ENCODE results near the gene P2RX1.
"Not testable (repeated sequence)": the region's sequence is repeated elsewhere in the genome, so short reads cannot be mapped to it uniquely, and the experiment has no call there.

The P2RX1 gene

DNA sequence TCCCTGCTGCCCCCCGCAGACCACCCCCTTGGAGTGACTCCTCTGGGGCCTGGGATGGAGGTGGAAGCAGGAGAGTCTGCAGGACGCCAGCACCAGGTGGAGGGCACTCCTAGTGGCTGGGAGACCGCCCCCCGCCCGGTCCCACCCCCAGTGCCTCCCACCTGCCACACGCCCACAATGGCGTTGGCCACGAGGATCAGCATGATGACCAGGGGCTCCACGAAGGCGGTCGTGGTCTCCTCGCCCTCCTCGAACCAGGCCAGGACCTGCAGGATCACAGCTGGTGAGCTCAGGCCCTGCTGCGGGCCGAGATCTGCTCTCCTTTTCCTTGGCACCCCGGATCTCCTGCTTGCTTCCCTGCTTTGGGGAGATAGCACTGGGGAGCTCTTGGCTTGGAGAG is 35.2 kb upstream of the P2RX1 start:
- no peak for DNase-seq

DNA sequence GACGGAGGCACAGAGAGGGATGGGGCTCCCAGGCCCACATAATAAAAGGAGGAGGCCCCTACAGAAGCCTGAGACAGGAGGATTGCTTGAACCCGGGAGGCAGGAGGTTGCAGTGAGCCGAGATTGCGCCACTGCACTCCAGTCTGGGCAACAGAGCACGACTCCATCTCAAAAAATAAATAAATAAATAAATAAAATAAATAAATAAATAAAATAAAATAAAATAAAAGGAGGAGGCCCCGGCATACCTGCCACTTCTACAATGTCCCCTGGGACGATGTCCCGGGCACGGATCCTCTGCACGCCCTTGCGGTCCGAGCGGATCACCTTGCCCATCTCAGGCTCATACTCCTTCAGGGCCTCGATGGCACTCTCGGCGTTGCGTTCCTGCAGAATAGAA is 34.7 kb upstream of the P2RX1 start:
- no peak for DNase-seq

DNA sequence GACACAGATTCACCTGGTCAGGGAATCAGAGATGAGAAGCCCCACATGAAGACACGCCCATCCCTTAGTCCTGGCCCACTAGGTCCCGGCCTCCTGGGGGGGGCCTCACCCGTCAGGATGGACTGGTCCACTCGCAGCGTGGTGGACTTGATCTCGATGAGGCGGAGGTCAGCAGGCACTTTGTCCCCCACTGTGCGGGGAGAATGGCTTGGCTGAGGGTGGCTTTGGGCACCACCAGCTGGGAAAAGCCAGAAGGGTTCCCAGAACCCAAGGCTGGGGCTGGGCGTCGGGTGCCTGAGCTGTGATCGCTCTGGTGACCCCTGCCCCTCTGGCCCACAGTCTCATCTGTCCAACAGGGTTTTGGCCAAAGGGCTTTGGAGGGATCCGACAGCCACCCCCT is 34.3 kb upstream of the P2RX1 start:
- no peak for DNase-seq

DNA sequence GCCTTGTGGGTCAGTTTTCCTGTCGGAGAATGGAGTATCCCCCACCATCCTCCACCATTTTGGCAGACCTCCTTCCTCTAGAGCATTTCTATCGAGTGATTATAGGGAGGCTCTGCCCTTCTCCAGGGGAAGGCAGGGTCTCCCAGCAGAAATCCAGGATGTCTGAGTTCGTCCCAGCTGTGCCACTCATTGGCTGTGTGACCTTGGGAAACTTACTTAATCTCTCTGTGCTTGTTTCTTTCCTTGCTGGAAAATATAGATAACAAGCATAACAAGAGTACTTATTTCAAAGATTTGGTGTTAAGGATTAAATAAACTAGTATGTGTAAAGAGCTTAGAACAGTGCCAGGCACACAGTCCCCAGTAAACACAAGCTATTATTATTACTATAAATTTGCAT is 33.2 kb upstream of the P2RX1 start:
- no peak for DNase-seq

DNA sequence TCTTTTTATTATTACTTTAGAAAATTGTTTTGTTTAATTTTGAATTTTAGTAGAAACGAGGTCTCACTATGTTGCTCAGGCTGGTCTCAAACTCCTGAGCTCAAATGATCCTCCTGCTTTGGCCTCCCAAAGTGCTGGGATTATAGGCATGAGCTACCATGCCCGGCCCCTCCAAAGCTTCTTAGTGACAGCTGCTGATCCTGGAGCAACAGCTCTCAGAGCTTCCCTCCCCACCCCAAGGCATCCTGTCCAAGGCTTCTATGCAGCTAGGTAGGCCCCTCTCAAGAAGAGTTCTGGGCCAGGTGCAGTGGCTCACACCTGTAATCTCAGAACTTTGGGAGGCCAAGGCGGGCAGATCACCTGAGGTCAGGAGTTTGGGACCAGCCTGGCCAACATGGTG is 32.3 kb upstream of the P2RX1 start:
- DNase-seq: not testable (repeated sequence)

DNA sequence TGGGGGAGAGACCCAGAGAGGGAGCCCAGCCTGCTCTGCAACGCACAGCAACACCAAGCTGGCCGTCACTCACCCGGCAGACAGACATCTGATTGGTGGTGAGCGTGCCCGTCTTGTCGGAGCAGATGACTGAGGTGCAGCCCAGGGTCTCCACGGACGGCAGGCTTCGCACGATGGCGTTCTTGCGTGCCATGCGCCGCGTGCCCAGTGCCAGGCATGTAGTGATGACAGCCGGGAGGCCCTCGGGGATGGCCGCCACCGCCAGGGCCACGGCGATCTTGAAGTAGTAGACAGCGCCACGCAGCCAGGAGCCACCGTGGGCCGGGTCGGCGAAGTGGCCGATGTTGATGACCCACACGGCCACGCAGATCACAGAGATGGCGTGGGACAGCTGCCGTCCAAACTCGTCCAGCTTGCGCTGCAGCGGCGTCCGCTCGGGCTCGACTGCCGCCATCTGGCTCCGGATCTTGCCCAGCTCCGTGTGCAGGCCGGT is 31.1 kb upstream of the P2RX1 start:
- DNase-seq: no peak

DNA sequence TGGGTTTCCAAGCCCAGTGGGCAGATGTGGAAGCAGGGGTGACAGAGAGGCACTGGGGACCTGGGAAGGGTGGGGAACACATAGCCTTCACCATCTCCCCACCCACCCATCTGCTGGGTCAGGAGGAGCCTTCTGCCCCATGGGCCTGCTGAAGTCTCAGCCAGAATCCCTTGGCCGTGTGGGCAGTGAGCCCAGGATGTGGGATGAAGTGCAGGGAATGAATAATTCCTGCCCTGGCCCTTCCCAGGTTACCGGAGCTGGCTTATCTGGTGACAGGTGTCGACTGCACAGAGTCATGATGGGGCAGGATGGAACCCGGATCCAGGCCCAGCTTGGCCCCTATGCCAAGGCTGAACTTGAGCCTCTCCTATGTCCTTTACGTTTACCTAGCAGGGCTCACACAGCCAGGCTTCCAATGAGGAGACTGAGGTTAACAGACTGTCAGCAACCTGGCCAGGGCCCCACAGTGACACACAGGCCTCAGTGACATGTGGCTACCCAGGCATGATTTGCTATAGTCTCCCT is 30.5 kb upstream of the P2RX1 start:
- DNase-seq: no peak

DNA sequence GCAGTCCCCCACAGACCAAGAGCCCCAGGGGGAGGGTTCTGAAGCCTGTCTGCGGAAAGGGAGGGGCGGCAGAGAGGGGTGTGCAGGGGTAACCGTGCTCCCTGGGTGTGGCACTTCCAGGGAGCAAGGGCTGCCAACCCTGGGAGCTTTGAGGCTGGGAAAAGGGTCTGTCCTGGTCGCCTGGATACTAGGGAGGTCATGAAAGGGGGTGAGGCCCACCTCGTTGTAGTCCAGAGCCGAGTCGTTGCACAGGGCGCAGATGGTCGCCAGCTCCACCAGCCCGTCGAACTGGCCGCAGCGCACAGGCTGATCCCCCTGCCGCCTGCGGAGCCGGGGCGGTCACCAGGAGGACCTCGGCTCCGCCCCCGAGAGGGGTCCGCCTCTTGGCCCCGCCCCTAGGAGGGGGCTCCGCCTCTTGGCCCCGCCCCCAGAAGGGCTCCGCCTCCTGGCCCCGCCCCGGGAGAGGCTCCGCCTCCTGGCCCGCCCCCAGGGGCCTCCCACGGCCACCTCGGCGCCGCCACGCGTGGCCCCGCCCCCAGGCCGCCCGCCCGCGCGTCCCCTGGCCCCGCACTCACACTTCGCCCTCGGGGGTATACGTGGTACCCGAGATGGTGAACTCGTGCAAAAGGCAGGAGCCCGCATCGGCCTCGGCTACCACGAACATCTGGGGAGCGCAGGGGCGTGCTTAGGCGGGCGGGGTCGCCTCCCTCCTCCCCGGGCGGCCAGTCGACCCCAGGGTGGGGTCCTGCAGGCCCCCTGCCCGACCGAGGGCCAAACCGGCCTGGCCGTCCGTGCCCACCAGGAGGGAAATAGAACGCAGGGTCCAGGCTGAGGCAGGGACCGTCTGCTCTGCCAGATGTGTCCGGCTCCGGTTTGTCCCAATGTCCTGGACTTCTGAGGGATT is 28.5 kb upstream of the P2RX1 start:
- DNase-seq: peak in 4 of 6 experiments; percentile 23 to 47 (median 38)

DNA sequence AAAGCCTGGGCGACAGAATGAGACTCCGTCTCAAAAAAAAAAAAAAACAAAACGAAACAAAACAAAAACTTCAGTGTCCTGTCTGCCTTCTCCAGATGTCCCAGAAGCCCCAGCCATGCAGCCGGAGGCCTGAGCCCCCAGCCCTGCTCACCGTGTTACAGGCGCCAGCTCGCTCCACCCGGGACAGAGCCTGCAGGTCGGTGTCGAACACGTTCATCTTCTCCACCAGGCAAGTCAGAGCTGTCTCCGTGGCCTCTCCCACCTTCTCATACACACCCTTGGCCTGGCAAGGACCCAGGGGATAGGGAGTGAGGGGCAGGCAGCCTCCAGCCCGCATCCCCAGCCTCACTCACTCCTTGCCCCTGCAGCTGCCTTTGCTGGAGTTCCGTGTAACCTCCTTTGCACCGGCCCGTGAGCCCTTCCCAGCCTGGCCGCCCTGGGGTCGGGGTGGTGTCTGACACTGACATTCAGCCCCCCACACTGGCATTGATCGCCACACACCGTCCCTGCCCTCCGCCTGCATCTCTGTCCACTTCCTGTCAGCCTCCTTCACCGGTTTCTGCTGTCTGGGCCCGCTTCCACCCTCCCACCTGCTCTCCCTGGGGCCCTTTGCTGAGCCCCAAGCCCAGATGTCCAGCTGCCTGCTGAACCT is 27.1 kb upstream of the P2RX1 start:
- no peak for DNase-seq

DNA sequence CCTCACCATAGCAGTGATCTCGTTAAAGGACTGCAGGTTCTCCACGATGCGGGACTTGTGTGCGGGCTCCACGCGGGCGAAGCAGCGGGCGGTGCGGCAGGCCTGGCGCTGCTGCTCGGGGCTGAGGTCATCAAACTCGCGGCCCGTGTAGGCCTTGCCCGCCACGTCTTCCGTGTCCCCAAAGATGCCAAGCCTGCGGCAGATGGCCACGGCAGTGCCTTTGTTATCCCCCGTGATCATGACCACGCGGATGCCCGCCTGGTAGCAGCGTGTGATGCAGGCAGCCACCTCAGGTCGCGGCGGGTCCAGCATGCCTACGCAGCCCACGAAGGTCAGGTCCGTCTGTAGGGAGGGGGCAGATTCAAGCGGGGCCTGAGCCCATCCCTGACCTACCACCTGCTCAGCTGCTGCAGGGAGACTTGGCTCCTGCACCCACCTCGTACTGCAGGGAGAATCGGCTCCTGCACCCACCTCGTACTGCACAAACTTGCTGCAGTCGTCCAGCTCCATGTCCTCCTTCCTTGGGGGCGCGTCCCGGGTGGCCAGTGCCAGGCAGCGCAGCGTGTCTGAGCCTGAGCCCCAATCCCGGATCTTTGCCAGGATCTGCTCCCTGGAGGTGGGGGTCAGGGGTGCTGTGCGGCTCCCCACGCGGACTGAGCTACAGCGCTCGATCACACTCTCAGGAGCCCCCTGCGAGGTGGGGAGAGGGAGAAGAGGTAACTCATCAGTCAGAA is 24.9 kb upstream of the P2RX1 start:
- no peak for DNase-seq

DNA sequence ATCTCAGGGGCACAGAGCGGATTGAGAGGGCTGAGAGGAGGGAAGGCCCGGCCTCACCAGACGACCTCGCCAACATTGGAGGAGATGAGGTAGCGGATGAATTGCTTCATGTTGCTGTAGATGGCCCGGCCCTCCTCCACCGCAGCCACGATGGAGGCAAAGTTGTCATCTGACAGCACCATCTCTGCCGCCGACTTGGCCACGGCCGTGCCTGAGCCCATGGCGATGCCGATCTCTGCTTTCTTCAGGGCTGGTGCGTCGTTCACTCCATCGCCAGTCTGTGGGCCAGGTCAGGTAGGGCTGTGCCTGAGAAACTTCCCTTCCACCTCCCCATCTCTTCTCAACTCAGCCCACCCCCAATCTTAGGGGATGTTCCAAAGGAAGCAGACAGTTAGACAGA is 21.1 kb upstream of the P2RX1 start:
- no peak for DNase-seq

DNA sequence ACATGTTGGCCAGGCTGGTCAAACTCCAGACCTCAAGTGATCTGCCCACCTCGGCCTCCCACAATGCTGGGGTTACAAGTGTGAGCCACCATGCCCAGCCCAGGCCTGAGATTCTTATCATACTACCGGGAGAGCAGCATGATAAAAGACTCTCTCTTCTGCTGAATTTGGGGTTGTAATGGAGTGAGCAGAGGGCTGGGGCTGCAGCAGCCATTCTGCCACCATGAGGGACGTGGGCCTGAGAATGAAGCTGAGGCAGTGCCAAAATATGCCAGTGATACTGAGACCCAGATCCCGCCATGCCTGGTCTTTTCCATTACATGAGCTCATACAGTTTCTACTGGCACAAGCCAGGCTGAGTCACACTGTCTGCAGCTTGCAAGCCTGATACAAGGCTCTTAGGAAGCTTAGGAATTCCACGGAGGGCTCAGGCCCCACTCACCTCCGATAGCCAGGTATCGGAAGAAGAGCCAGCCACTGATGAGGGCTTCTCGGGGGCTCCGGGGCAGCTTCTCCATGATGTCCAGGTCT is 19.6 kb upstream of the P2RX1 start:
- no peak for DNase-seq

DNA sequence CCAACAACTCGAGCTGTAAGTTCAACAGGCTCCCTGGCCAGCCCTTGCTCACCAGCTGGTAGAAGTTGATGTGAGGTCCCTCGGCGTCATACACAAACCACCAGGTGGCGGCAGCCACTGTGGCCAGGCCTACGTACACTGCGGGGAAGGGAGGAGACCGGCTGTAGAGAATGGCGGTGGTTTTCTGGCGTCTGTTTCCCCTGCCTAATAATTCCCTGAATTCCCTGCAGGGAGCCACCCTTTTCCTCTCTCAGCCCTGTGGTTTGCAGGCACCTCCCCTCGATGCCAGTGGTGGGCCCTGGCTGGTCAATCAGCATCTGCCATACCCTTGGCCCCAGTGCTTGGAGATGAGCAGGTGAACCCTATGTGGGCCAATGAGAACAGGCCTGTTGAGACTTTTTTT is 18.9 kb upstream of the P2RX1 start:
- DNase-seq: peak in 5 of 6 experiments; percentile 9 to 47 (median 14)

DNA sequence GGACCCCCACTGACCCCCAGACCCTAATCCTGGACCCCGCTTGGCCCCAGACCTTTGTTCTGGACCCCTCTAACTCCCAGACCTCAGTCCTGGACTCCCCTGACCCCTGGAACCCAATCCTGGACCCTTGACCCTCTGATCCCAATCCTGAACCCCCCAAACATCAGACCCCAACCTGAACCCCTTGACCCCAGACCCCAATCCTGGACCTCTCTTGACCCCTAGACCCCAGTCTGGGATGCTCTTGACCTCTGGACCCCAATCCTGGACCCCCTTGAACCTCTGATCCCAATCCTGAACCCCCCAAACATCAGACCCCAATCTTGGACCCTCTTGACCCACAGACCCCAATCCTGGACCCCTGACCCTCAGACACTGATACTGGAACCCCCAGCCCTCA is 13.5 kb upstream of the P2RX1 start:
- no peak for DNase-seq

DNA sequence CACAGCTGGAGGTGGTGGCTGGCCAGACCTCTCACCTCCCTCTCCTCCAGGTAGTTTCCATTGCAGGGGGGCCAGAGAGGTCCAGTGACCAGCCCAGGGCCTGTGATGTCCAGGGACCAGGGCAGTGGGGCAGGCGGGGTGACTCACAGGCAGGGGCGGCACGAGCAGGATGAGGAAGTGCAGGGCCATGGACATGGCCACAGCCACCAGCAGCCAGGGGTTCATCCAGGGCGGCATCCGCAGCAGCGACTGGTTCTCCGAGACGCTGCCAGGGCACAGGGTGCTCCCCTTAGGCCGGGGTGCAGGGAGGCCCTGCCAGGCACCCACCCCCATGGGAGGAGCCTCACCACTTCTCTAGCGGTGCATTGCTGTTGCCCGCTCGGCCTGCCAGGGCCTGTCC is 12.9 kb upstream of the P2RX1 start:
- no peak for DNase-seq

DNA sequence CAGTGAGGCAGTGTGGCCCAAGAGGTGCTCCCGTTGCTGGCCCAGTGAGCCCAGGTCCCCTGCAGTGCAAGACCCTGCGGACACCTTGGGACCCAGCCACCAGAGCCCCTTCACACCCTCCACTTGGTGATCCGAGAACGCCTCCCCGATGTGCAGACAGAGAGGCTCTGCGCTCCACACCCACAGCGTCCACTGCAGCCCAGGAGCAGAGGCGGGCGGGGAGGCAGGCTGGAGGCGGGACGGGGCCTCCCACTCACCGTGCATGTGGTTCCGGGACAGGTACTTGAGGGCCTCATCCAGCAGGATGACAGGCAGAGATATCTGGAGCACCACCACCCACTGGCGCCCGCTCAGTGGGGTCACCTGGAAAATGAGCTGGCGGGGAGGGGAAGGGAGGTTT is 12.1 kb upstream of the P2RX1 start:
- no peak for DNase-seq

DNA sequence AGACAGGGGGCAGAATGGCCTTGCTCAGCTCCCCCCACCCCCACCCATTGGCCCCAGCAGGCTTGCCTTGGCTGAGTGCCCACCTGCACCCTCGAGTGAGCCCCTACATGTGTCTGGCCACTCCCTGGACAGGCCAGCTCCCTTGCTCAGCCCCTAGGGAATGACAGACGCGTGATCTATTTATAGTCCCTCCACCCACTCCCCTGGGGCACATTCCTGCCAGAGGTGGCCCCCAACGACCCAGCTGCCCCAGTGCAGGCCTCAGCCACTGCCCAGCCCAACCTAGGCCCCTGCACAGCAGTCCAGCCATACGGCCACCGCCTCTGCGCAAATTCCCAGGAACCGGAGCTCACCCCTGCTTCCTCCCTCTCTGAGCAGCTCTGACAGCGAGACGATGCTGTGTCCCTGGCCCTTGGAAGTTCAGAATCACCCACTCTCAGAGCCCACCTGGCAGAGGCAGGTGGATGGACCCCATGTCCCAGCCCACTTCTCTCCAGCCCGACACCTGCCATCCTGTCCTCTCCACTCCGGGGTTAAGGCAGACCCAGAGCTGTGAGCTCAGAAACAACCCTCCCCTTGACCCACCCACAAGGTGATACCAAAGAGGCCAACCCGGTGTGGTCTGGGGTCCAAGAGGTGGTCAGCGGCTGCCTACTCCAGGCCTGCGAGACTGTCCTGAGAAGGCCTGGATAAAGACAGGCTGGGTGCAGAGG is 11.5 kb upstream of the P2RX1 start:
- DNase-seq: no peak

DNA sequence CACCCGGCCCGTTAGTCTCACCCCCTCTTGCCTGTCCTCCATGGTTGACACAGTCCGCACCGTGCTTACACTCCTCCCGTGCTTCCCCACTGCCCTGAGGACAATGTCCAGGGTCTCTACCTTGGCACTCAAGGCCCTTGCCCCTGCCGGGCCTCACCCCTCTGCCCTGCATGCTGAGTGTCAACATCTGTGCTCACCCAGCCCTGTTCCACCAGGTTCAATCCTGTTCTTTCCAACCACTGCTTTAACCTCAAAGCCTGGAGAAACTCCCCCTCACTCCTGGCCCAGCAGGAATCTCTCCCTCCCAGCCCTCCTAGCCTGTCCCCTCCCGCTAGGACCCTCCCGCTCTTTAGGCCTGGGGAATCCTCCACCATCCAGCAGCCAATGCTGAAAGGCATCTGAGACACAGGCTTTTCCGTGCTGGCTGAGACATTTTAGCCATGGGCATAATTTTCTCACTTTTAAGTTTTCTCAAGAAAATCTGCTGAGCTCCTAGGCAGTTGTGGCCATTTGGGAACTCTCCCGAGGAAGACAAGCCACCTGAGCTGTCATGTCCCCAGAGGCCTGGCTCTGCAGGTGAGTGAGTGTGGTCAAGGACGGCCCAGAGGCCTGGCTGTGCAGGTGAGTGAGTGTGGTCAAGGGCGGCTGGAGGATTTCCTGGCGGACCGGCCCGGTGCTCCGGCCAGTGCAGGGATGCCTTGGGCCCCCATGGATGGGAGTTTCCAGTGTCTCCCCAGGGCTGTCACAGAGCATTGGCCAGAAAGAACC is 10.8 kb upstream of the P2RX1 start:
- no peak for DNase-seq

DNA sequence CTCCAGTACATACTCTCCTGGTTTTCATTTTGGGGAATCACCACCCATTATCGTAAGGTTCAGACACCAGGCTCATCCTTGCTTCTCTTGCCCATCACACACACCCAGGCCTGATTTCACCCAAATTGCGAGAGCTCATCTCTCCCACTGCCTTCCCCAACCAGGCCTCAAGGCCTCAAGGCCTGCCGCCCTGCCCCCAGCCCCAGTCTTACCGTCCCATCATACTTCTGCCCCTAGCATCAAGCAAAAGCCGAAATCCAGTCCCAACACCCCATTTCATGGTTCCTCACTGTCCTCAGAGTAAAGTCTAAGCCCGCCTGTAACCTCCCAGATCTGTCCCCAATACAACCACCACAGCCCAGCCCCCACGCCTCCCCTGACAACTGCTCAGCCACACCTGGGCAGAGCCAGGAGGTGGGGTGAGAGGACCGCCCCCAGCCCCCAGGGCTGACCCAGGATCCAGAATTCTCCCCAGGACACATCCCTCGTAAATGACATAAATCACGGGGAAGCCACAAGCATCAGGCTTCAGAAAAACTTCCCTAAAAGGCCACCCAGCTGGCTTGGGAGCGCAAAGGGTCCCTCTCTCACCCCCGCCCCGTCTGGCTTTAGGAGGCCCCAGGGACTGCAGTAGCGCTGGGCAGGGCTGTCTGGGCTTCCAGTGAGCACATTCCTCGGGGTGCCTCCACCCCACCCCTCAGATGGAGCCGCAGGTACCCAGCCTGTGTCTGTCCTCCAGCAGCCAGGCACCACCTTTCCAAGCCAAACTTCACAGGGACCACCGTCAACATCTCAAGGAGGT is 9.6 kb upstream of the P2RX1 start:
- DNase-seq: no peak

DNA sequence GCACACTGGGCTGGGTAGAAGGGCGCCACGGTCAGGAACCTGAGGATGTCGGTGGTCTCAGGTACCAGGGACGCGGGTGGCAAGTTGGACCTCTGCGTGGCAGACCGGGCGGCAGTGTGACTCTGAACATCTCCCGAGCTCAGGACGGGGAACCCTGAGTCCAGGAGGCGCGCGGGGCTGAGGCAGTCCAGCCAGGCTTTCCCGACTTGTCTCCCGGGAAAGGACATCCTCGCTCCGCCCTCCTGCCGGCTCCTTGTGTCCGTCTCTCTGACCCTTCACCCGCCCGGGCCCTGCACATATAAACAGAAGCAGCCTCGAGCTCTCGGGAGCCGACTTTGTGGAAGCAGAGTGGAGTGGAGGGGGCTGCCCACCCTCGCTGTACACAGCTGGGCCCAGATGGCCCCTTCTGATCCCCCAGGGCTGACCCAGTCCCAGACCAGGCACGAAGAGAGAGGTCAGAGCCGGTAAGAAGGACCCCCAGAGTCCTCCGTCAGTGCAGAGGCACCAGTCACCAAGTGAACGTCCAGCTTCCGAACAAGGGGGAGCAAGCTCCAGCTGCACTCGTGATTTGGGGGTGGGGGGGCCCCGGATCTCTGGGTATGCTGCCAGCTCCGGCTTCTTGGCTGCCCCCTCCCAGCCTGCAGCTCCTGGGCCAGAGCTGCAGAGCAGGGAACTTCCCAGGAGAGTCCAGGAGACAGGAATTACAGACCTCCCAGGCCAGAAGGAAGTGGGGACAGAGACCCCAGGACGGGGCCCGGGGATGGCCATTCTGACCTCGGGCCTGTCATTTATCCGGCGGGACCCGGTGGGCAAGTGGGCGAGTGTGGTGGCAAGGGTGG is 8.5 kb upstream of the P2RX1 start:
- DNase-seq: no peak

All from stimulated activated naive CD4-positive, alpha-beta T cell (primary cell).